ENCODE data around the gene TXNDC17. TPM values are rescaled to one million over a fixed set of nuclear protein-coding genes. Genes with fewer than 3 reads are reported as not detected.
"Not testable (repeated sequence)": the region's sequence is repeated elsewhere in the genome, so short reads cannot be mapped to it uniquely, and the experiment has no call there.

TXNDC17 gene
- polyA plus RNA-seq (2013, experiment 1 of 2; ENCODE audit: insufficient read length) = 160 TPM
- 98.1 TPM for polyA plus RNA-seq (2013, experiment 2 of 2; ENCODE audit: insufficient read length)

- DNase-seq = peak; percentile 92
These were observed at the start of gene TXNDC17, which contains the start of gene KIAA0753 for GRCh38 chr17:6640536-6641246. Gene TXNDC17 (plus strand): TSS chr17:6641060. CDS start chr17:6641083, 23 bp downstream. Gene KIAA0753 (minus strand): TSS chr17:6640711. CDS start chr17:6635103, 5,608 bp downstream.

GRCh38 chr17:6591599-6592158 is 49.2 kb upstream of the TXNDC17 start:
- peak; percentile 55 for DNase-seq

GRCh38 chr17:6592173-6592572 is 48.7 kb upstream of the TXNDC17 start:
- DNase-seq = no peak

- not testable (repeated sequence) for DNase-seq
These were observed 47.5 kb upstream of the TXNDC17 start for GRCh38 chr17:6593371-6593770.

- DNase-seq = no peak
These were observed 44.8 kb upstream of the TXNDC17 start for GRCh38 chr17:6596081-6596480.

GRCh38 chr17:6596511-6596910 is 44.3 kb upstream of the TXNDC17 start:
- DNase-seq = no peak

- no peak for DNase-seq
These were observed 43.9 kb upstream of the TXNDC17 start for GRCh38 chr17:6596941-6597340.

GRCh38 chr17:6597727-6598126 is 43.1 kb upstream of the TXNDC17 start:
- DNase-seq = no peak

GRCh38 chr17:6599364-6599763 is 41.5 kb upstream of the TXNDC17 start:
- no peak for DNase-seq

- no peak for DNase-seq
These were observed 38.7 kb upstream of the TXNDC17 start for GRCh38 chr17:6602141-6602540.

GRCh38 chr17:6603744-6604325 is 37.0 kb upstream of the TXNDC17 start:
- no peak for DNase-seq

- no peak for DNase-seq
These were observed 35.7 kb upstream of the TXNDC17 start for GRCh38 chr17:6605142-6605541.

GRCh38 chr17:6608321-6608720 is 32.5 kb upstream of the TXNDC17 start:
- no peak for DNase-seq

- DNase-seq = no peak
These were observed 30.8 kb upstream of the TXNDC17 start for GRCh38 chr17:6610011-6610410.

GRCh38 chr17:6611231-6611630 is 29.6 kb upstream of the TXNDC17 start:
- DNase-seq = no peak

- DNase-seq = peak; percentile 17
These were observed 16.9 kb upstream of the TXNDC17 start for GRCh38 chr17:6623941-6624340.

GRCh38 chr17:6626616-6627015 is 14.2 kb upstream of the TXNDC17 start:
- DNase-seq = no peak

GRCh38 chr17:6627019-6627418 is 13.8 kb upstream of the TXNDC17 start:
- DNase-seq = no peak

- DNase-seq = no peak
These were observed 10.5 kb upstream of the TXNDC17 start for GRCh38 chr17:6630390-6630789.

- DNase-seq = no peak
These were observed 8.3 kb upstream of the TXNDC17 start for GRCh38 chr17:6632530-6632929.

- no peak for DNase-seq
These were observed 7.6 kb upstream of the TXNDC17 start for GRCh38 chr17:6633263-6633662.

- DNase-seq = no peak
These were observed 4.8 kb upstream of the TXNDC17 start for GRCh38 chr17:6636105-6636504.

GRCh38 chr17:6636616-6637457 is 4.0 kb upstream of the TXNDC17 start:
- no peak for DNase-seq
